ENCODE results near the gene COBL. TPM values are rescaled to one million over a fixed set of nuclear protein-coding genes. Genes with fewer than 3 reads are reported as not detected.
A peak's percentile ranks its signal among the peaks of the same experiment; 100 is the strongest.
"Not testable (repeated sequence)": the region's sequence is repeated elsewhere in the genome, so short reads cannot be mapped to it uniquely, and the experiment has no call there.

COBL gene
- total RNA-seq, 2 donors from 2014 or later, result 27.5 to 28.3 TPM

DNA sequence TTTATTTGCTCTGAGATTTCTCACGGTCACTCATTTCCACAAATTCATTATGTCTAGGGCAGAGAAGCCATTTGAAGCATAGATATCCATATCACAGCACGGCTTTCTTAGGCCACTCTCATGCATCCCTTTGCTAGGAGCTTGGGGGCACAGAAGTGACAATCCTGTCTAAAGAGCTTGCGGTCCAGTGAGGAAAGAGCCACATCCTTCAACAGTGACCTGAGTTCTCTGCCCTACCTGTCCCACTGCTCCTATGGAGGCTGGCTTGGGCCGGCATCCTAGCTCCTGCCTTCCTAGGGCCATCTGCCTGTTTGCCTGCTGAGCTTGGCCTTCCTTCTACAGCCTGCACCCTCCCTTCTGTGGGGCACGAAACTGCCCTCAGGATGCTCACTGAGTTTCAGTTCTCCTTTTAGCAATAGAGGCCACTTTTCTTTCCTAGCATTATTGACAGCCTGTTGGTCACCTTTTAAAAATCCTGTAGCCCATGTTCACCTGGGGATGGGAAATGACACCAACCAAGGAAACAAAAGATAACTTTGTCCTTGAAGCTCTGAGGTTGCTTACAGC is 321.8 kb downstream of the COBL start:
- no peaks in the 10 kb centered on the region for H3K4me1 ChIP-seq (ENCODE audit: control insufficient read depth, insufficient read depth, low read length)
- H3K4me3 Mint-ChIP-seq, result no peak overlapping the region
- H3K9me3 ChIP-seq (ENCODE audit: control insufficient read depth, low read length), result no peaks in the 10 kb centered on the region
- H3K4me1 Mint-ChIP-seq, result no peaks in the 10 kb centered on the region
- no peaks in the 10 kb centered on the region for H3K9me3 Mint-ChIP-seq
- TF ChIP-seq, protein P1, sequence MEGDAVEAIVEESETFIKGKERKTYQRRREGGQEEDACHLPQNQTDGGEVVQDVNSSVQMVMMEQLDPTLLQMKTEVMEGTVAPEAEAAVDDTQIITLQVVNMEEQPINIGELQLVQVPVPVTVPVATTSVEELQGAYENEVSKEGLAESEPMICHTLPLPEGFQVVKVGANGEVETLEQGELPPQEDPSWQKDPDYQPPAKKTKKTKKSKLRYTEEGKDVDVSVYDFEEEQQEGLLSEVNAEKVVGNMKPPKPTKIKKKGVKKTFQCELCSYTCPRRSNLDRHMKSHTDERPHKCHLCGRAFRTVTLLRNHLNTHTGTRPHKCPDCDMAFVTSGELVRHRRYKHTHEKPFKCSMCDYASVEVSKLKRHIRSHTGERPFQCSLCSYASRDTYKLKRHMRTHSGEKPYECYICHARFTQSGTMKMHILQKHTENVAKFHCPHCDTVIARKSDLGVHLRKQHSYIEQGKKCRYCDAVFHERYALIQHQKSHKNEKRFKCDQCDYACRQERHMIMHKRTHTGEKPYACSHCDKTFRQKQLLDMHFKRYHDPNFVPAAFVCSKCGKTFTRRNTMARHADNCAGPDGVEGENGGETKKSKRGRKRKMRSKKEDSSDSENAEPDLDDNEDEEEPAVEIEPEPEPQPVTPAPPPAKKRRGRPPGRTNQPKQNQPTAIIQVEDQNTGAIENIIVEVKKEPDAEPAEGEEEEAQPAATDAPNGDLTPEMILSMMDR (conservative IDR thresholded peaks at IDR 0.05), result no peak
- no peak overlapping the region for H3K9ac ChIP-seq (ENCODE audit: extremely low read depth, low read length, poor library complexity, severe bottlenecking)
- no peak overlapping the region for H3K27ac Mint-ChIP-seq
- H3K36me3 ChIP-seq (ENCODE audit: control insufficient read depth, insufficient read depth, low read length), result no peaks in the 10 kb centered on the region
- no peak overlapping the region for H3K27ac ChIP-seq (ENCODE audit: low read depth, low read length)
- no peak for DNase-seq
- no peaks in the 10 kb centered on the region for H3K27me3 ChIP-seq (ENCODE audit: control insufficient read depth, insufficient read depth, low read length, poor library complexity, severe bottlenecking)
- no peak overlapping the region for H3K4me3 ChIP-seq (ENCODE audit: low read length)
- peaks cover 1% of the 10 kb centered on the region for H3K27me3 Mint-ChIP-seq (ENCODE audit: insufficient read depth)
- H3K36me3 Mint-ChIP-seq (ENCODE audit: low read depth), result no peaks in the 10 kb centered on the region
- WGBS, 2 experiments (ENCODE audit: insufficient coverage in 1 of 2, insufficient read length in 1 of 2), result 75 to 97% methylated on average over 3 to 5 of the region's 5 CpGs

DNA sequence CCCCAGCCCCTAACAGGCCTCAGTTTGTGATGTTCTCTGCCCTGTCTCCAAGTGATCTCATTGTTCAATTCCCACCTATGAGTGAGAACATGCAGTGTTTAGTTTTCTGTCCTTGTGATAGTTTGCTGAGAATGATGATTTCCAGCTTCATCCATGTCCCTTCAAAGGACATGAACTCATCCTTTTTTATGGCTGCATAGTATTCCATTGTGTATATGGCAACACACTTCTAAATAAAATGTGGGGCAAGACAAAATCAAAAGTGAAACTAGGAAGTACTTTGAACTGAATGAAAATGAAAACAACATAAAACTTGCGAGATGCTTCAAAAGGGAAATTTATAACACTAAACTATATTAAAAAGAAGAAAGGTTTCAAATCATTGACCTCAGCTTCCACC is 326.4 kb downstream of the COBL start:
- H3K9me3 Mint-ChIP-seq; H3K27me3 ChIP-seq (ENCODE audit: control insufficient read depth, insufficient read depth, low read length, poor library complexity, severe bottlenecking); H3K27ac ChIP-seq (ENCODE audit: low read depth, low read length); H3K27ac Mint-ChIP-seq; H3K4me3 Mint-ChIP-seq; H3K4me1 ChIP-seq (ENCODE audit: control insufficient read depth, insufficient read depth, low read length); H3K36me3 ChIP-seq (ENCODE audit: control insufficient read depth, insufficient read depth, low read length); H3K9me3 ChIP-seq (ENCODE audit: control insufficient read depth, low read length); H3K4me3 ChIP-seq (ENCODE audit: low read length); H3K4me1 Mint-ChIP-seq; H3K36me3 Mint-ChIP-seq (ENCODE audit: low read depth); H3K9ac ChIP-seq (ENCODE audit: extremely low read depth, low read length, poor library complexity, severe bottlenecking); H3K27me3 Mint-ChIP-seq (ENCODE audit: insufficient read depth); DNase-seq: not testable (repeated sequence)
- WGBS, 2 experiments (ENCODE audit: insufficient coverage in 1 of 2, insufficient read length in 1 of 2), result no CpG with 5 or more reads among the region's 1 CpG

DNA sequence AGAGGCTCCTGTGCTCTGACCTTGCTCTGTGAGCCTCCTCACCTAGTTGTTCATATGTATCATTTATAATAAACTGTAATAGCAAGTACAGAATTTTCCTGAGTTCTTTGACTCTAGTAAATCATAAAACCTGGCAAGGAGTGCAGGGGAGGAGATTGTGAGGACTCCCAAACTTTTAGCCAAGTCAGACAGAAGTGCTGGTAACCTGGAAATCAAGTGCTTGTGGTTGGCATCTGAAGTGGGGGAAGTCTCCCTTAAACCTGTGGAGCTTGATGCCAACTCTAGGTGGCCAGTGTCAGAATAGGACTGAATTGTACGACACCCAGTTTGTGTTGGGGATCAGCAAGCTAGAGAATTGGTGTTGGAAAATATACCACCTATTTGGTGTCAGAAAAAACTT is 327.6 kb downstream of the COBL start:
- no peaks in the 10 kb centered on the region for H3K36me3 Mint-ChIP-seq (ENCODE audit: low read depth)
- no peak overlapping the region for H3K27ac ChIP-seq (ENCODE audit: low read depth, low read length)
- H3K9ac ChIP-seq (ENCODE audit: extremely low read depth, low read length, poor library complexity, severe bottlenecking), result no peak overlapping the region
- no peak overlapping the region for H3K4me3 Mint-ChIP-seq
- TF ChIP-seq, protein P1 (conservative IDR thresholded peaks at IDR 0.05), result no peak
- no peak for DNase-seq
- no peaks in the 10 kb centered on the region for H3K27me3 ChIP-seq (ENCODE audit: control insufficient read depth, insufficient read depth, low read length, poor library complexity, severe bottlenecking)
- H3K36me3 ChIP-seq (ENCODE audit: control insufficient read depth, insufficient read depth, low read length), result no peaks in the 10 kb centered on the region
- H3K27ac Mint-ChIP-seq, result no peak overlapping the region
- WGBS, 2 experiments (ENCODE audit: insufficient coverage in 1 of 2, insufficient read length in 1 of 2), result 80 to 100% methylated on average over 1 of the region's 1 CpG
- no peaks in the 10 kb centered on the region for H3K9me3 Mint-ChIP-seq
- no peaks in the 10 kb centered on the region for H3K4me1 ChIP-seq (ENCODE audit: control insufficient read depth, insufficient read depth, low read length)
- peaks cover 6% of the 10 kb centered on the region for H3K4me1 Mint-ChIP-seq
- no peaks in the 10 kb centered on the region for H3K27me3 Mint-ChIP-seq (ENCODE audit: insufficient read depth)
- H3K4me3 ChIP-seq (ENCODE audit: low read length), result no peak overlapping the region
- no peaks in the 10 kb centered on the region for H3K9me3 ChIP-seq (ENCODE audit: control insufficient read depth, low read length)

DNA sequence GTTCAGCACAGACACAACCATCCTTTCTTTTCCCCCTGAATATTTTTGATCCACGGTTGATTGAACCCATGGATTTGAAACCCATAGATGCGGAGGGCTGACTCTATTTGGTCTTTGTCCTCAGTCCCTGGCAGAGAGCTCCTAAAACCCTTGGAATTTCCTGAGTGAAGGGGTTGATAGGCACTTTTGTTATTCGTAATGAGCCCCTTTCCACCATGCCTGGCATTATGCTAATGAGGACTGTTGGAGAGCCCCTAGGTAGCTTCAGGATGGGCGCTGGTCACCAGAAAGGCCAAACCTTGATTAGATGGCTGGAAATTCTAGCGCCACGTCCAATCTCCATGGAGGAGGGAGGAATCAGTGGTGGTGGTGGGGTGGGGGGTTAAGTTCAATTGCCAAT is 328.1 kb downstream of the COBL start:
- no peaks in the 10 kb centered on the region for H3K9me3 Mint-ChIP-seq
- H3K27me3 Mint-ChIP-seq (ENCODE audit: insufficient read depth), result no peaks in the 10 kb centered on the region
- no peak overlapping the region for H3K9ac ChIP-seq (ENCODE audit: extremely low read depth, low read length, poor library complexity, severe bottlenecking)
- H3K36me3 ChIP-seq (ENCODE audit: control insufficient read depth, insufficient read depth, low read length), result no peaks in the 10 kb centered on the region
- no peaks in the 10 kb centered on the region for H3K4me1 ChIP-seq (ENCODE audit: control insufficient read depth, insufficient read depth, low read length)
- peaks cover 12% of the 10 kb centered on the region for H3K4me1 Mint-ChIP-seq
- no peak overlapping the region for H3K4me3 ChIP-seq (ENCODE audit: low read length)
- 69 to 89% methylated on average over 3 to 6 of the region's 6 CpGs for WGBS, 2 experiments (ENCODE audit: insufficient coverage in 1 of 2, insufficient read length in 1 of 2)
- no peak overlapping the region for H3K27ac ChIP-seq (ENCODE audit: low read depth, low read length)
- no peaks in the 10 kb centered on the region for H3K9me3 ChIP-seq (ENCODE audit: control insufficient read depth, low read length)
- TF ChIP-seq, protein P1 (conservative IDR thresholded peaks at IDR 0.05), result no peak
- no peak overlapping the region for H3K27ac Mint-ChIP-seq
- no peak overlapping the region for H3K4me3 Mint-ChIP-seq
- H3K27me3 ChIP-seq (ENCODE audit: control insufficient read depth, insufficient read depth, low read length, poor library complexity, severe bottlenecking), result no peaks in the 10 kb centered on the region
- H3K36me3 Mint-ChIP-seq (ENCODE audit: low read depth), result no peaks in the 10 kb centered on the region
- peak; percentile 59 for DNase-seq
